Naive B cell (primary cell): ENCODE data around the gene COLGALT1. TPM values are rescaled to one million over a fixed set of nuclear protein-coding genes. Genes with fewer than 3 reads are reported as not detected.
A peak's percentile ranks its signal among the peaks of the same experiment; 100 is the strongest.
"Not testable (repeated sequence)": the region's sequence is repeated elsewhere in the genome, so short reads cannot be mapped to it uniquely, and the experiment has no call there.

Experiments used
- ATAC-seq, 2 donors: fragments of 150-1000 bp; cut with Tn5 transposase; 2 replicates each; pipeline ENCODE4 v1.10.0; 2021; ENCODE audit warnings: low read depth in 2 of 2, mild to moderate bottlenecking in 2 of 2, moderate library complexity in 2 of 2
- DNase-seq: peaks from one replicate; pipeline ENCODE4 v3.0.0; 2022
- H3K27ac Mint-ChIP-seq, 6 donors: one replicate each; pipeline ENCODE4 v1.8.0; 2020 to 2022; ENCODE audit warnings: mild to moderate bottlenecking in 6 of 6, mixed read lengths in 6 of 6, moderate library complexity in 5 of 6, inconsistent platforms in 2 of 6
- H3K27me3 Mint-ChIP-seq, 3 donors: one replicate each; pipeline ENCODE4 v1.8.0; 2021 to 2022; ENCODE audit warnings: mixed read lengths in 3 of 3, mild to moderate bottlenecking in 1 of 3
- H3K36me3 Mint-ChIP-seq, 2 donors: one replicate each; pipeline ENCODE4 v1.8.0; 2020 to 2022; ENCODE audit warnings: mixed read lengths in 2 of 2, inconsistent platforms in 1 of 2, mild to moderate bottlenecking in 1 of 2
- H3K4me1 Mint-ChIP-seq, 3 donors: one replicate each; pipeline ENCODE4 v1.8.0; 2020 to 2022; ENCODE audit warnings: mixed read lengths in 3 of 3, inconsistent platforms in 1 of 3, mild to moderate bottlenecking in 1 of 3, moderate library complexity in 1 of 3
- H3K4me3 Mint-ChIP-seq, 8 donors: one replicate each; pipeline ENCODE4 v1.8.0; 2020 to 2022; ENCODE audit warnings: mild to moderate bottlenecking in 8 of 8, mixed read lengths in 8 of 8, moderate library complexity in 8 of 8, inconsistent platforms in 2 of 8
- H3K9me3 Mint-ChIP-seq, 7 donors: one replicate each; pipeline ENCODE4 v1.8.0; 2020 to 2022; ENCODE audit warnings: mixed read lengths in 7 of 7, mild to moderate bottlenecking in 5 of 7, inconsistent platforms in 2 of 7, moderate library complexity in 1 of 7
- polyA plus RNA-seq, 6 donors: library from polyadenylated mRNA; unstranded; fragments of 300-500 nt; fragmentation: Illumina TruSeq; gene quantifications; one replicate each; pipeline ENCODE4 v1.2.3, GENCODE V29; 2021; ENCODE audit warnings: low read depth in 6 of 6

The COLGALT1 gene
- polyA plus RNA-seq, 6 donors from 2014 or later = 5.2 to 21.8 (median 15.2) TPM

- ATAC-seq (no peak), DNase-seq (no peak)
- Mint-ChIP-seq H3K36me3 (peaks cover 6 to 19% of the 10 kb centered on the region in 2 donors), H3K27me3 (no peaks in the 10 kb centered on the region), H3K9me3 (no peaks in the 10 kb centered on the region), H3K4me1 (peaks cover 4 to 11% (median 8%) of the 10 kb centered on the region in 3 donors), H3K27ac (peak overlapping the region in 2 of 6 donors; percentile 1 to 52), H3K4me3 (peak overlapping the region in 1 of 8 donors; percentile 1)
Observed at GRCh38 chr19:17572638-17573037, 17.2 kb downstream of the COLGALT1 start.

GRCh38 chr19:17575871-17576757, 20.7 kb downstream of the COLGALT1 start:
- no peaks in the 10 kb centered on the region for H3K9me3 Mint-ChIP-seq
- peaks cover 20 to 24% (median 22%) of the 10 kb centered on the region in 3 donors for H3K4me1 Mint-ChIP-seq
- DNase-seq (no peak), ATAC-seq (no peak)
- peaks cover 6 to 35% of the 10 kb centered on the region in 2 donors for H3K36me3 Mint-ChIP-seq
- peak overlapping the region in 3 of 6 donors; percentile 44 to 76 (median 60) for H3K27ac Mint-ChIP-seq
- H3K27me3 Mint-ChIP-seq = no peaks in the 10 kb centered on the region
- no peak overlapping the region for H3K4me3 Mint-ChIP-seq

GRCh38 chr19:17576758-17577456, 21.5 kb downstream of the COLGALT1 start:
- Mint-ChIP-seq H3K4me3 (no peak overlapping the region), H3K4me1 (peaks cover 20 to 27% (median 24%) of the 10 kb centered on the region in 3 donors), H3K36me3 (peaks cover 6 to 37% of the 10 kb centered on the region in 2 donors), H3K9me3 (no peaks in the 10 kb centered on the region), H3K27ac (peak overlapping the region in 1 of 6 donors; percentile 56), H3K27me3 (no peaks in the 10 kb centered on the region)
- ATAC-seq = peak in 1 of 2 donors; percentile 13
- no peak for DNase-seq

- Mint-ChIP-seq H3K36me3 (peaks cover 3 to 33% of the 10 kb centered on the region in 2 donors), H3K27me3 (no peaks in the 10 kb centered on the region), H3K4me1 (peaks cover 20 to 34% (median 21%) of the 10 kb centered on the region in 3 donors), H3K27ac (no peak overlapping the region), H3K9me3 (no peaks in the 10 kb centered on the region), H3K4me3 (no peak overlapping the region)
- no peak for ATAC-seq
- DNase-seq = no peak
Observed at GRCh38 chr19:17577457-17578097, 22.1 kb downstream of the COLGALT1 start.

GRCh38 chr19:17579661-17580244, 24.3 kb downstream of the COLGALT1 start:
- ATAC-seq (peak; percentile 62 to 70), DNase-seq (peak; percentile 20)
- Mint-ChIP-seq H3K4me1 (peaks cover 13 to 33% (median 16%) of the 10 kb centered on the region in 3 donors), H3K9me3 (no peaks in the 10 kb centered on the region), H3K27ac (peak overlapping the region in 5 of 6 donors; percentile 1 to 81 (median 38)), H3K4me3 (peak overlapping the region in 2 of 8 donors; percentile 9 to 59), H3K36me3 (peaks cover 0 to 32% of the 10 kb centered on the region in 2 donors), H3K27me3 (no peaks in the 10 kb centered on the region)

GRCh38 chr19:17580470-17581144, 25.2 kb downstream of the COLGALT1 start:
- Mint-ChIP-seq H3K4me3 (peak overlapping the region in 1 of 8 donors; percentile 59), H3K9me3 (no peaks in the 10 kb centered on the region), H3K27me3 (no peaks in the 10 kb centered on the region), H3K27ac (peak overlapping the region in 5 of 6 donors; percentile 11 to 81 (median 43)), H3K36me3 (peaks cover 0 to 32% of the 10 kb centered on the region in 2 donors), H3K4me1 (peaks cover 13 to 33% (median 16%) of the 10 kb centered on the region in 3 donors)
- DNase-seq (no peak), ATAC-seq (no peak)

- Mint-ChIP-seq H3K4me3 (peak overlapping the region in 1 of 8 donors; percentile 5), H3K27ac (peak overlapping the region in 2 of 6 donors; percentile 11 to 68), H3K36me3 (peaks cover 0 to 32% of the 10 kb centered on the region in 2 donors), H3K27me3 (no peaks in the 10 kb centered on the region), H3K9me3 (no peaks in the 10 kb centered on the region), H3K4me1 (peaks cover 13 to 33% (median 16%) of the 10 kb centered on the region in 3 donors)
- no peak for ATAC-seq
- no peak for DNase-seq
Observed at GRCh38 chr19:17581211-17581874, 25.9 kb downstream of the COLGALT1 start.

- ATAC-seq (peak; percentile 27 to 51), DNase-seq (no peak)
- peak overlapping the region in 2 of 6 donors; percentile 53 to 54 for H3K27ac Mint-ChIP-seq
- H3K9me3 Mint-ChIP-seq = no peaks in the 10 kb centered on the region
- H3K4me1 Mint-ChIP-seq = peaks cover 12 to 33% (median 13%) of the 10 kb centered on the region in 3 donors
- H3K27me3 Mint-ChIP-seq = no peaks in the 10 kb centered on the region
- H3K4me3 Mint-ChIP-seq = no peak overlapping the region
- H3K36me3 Mint-ChIP-seq = peaks cover 0 to 26% of the 10 kb centered on the region in 2 donors
Observed at GRCh38 chr19:17582613-17583012, 27.2 kb downstream of the COLGALT1 start.

GRCh38 chr19:17584132-17584531, 28.7 kb downstream of the COLGALT1 start:
- ATAC-seq (no peak), DNase-seq (no peak)
- no peaks in the 10 kb centered on the region for H3K27me3 Mint-ChIP-seq
- peaks cover 0 to 22% of the 10 kb centered on the region in 2 donors for H3K36me3 Mint-ChIP-seq
- no peaks in the 10 kb centered on the region for H3K9me3 Mint-ChIP-seq
- peak overlapping the region in 2 of 6 donors; percentile 42 to 86 for H3K27ac Mint-ChIP-seq
- H3K4me1 Mint-ChIP-seq = peaks cover 9 to 31% (median 12%) of the 10 kb centered on the region in 3 donors
- H3K4me3 Mint-ChIP-seq = no peak overlapping the region

GRCh38 chr19:17585395-17585794, 29.9 kb downstream of the COLGALT1 start:
- not testable (repeated sequence) for H3K36me3 Mint-ChIP-seq, H3K27ac Mint-ChIP-seq, DNase-seq, ATAC-seq, H3K27me3 Mint-ChIP-seq, H3K9me3 Mint-ChIP-seq, H3K4me3 Mint-ChIP-seq
- H3K4me1 Mint-ChIP-seq = peaks cover 0 to 19% (median 0%) of the 10 kb centered on the region in 3 donors

GRCh38 chr19:17590866-17591265, 35.4 kb downstream of the COLGALT1 start:
- Mint-ChIP-seq H3K27me3 (peaks cover 11 to 18% (median 11%) of the 10 kb centered on the region in 3 donors), H3K4me3 (no peak overlapping the region), H3K9me3 (no peaks in the 10 kb centered on the region), H3K4me1 (no peaks in the 10 kb centered on the region), H3K36me3 (no peaks in the 10 kb centered on the region), H3K27ac (no peak overlapping the region)
- DNase-seq = no peak
- no peak for ATAC-seq

- ATAC-seq = not testable (repeated sequence)
Observed at GRCh38 chr19:17594296-17594695, 38.8 kb downstream of the COLGALT1 start.

More at GRCh38 chr19:17594296-17594695, 38.8 kb downstream of the COLGALT1 start:
- not testable (repeated sequence) for H3K9me3 Mint-ChIP-seq, H3K4me1 Mint-ChIP-seq, H3K27ac Mint-ChIP-seq, H3K4me3 Mint-ChIP-seq, H3K36me3 Mint-ChIP-seq, DNase-seq
- H3K27me3 Mint-ChIP-seq = peaks cover 11 to 18% (median 11%) of the 10 kb centered on the region in 3 donors
